ENCODE results near the gene NNMT. TPM values are rescaled to one million over a fixed set of nuclear protein-coding genes. Genes with fewer than 3 reads are reported as not detected.

Gene NNMT
- total and polyA plus RNA-seq, 2 donors from 2014 or later = 91.9 to 1,451 TPM

- peaks cover 0 to 8% (median 3%) of the 10 kb centered on the region in 3 donors for H3K4me1 ChIP-seq (ENCODE audit: control insufficient read depth in 2 of 3, insufficient read depth in 2 of 3, low read depth in 1 of 3, low read length in 3 of 3)
- no peak for TF ChIP-seq CTCF (IDR thresholded peaks at IDR 0.05; ENCODE audit: borderline replicate concordance, extremely low read depth, insufficient read depth)
- DNase-seq = no peak
- H3K27me3 ChIP-seq (ENCODE audit: control insufficient read depth, insufficient read depth, low read length) = no peaks in the 10 kb centered on the region
- H3K4me3 ChIP-seq (ENCODE audit: low read length in 3 of 3) = no peak overlapping the region
- no peaks in the 10 kb centered on the region for H3K9me3 ChIP-seq (ENCODE audit: control insufficient read depth in 2 of 3, insufficient read depth in 1 of 3, low read length in 3 of 3)
- no peak overlapping the region for H3K27ac ChIP-seq (ENCODE audit: low read depth in 2 of 2, low read length in 2 of 2)
- no peak for FAIRE-seq
- no peak overlapping the region for H3K9ac ChIP-seq (ENCODE audit: low read length in 3 of 3)
- intact Hi-C loops (cut with DNase I) = loop anchor here (10.0 kb wide), 1 partner anchor 412 kb away; no protein-coding TSS in a partner anchor
- no peaks in the 10 kb centered on the region for H3K36me3 ChIP-seq (ENCODE audit: control insufficient read depth in 2 of 3, insufficient read depth in 3 of 3, low read length in 3 of 3)
These were observed 46.8 kb downstream of the NNMT start for GRCh38 chr11:114343020-114343419.

GRCh38 chr11:114343493-114343892 is 47.3 kb downstream of the NNMT start:
- Histone ChIP-seq H3K27me3 (ENCODE audit: control insufficient read depth, insufficient read depth, low read length) (no peaks in the 10 kb centered on the region), H3K27ac (ENCODE audit: low read depth in 2 of 2, low read length in 2 of 2) (no peak overlapping the region), H3K36me3 (ENCODE audit: control insufficient read depth in 2 of 3, insufficient read depth in 3 of 3, low read length in 3 of 3) (no peaks in the 10 kb centered on the region), H3K9ac (ENCODE audit: low read length in 3 of 3) (no peak overlapping the region), H3K4me1 (ENCODE audit: control insufficient read depth in 2 of 3, insufficient read depth in 2 of 3, low read depth in 1 of 3, low read length in 3 of 3) (peaks cover 0 to 8% (median 3%) of the 10 kb centered on the region in 3 donors), H3K9me3 (ENCODE audit: control insufficient read depth in 2 of 3, insufficient read depth in 1 of 3, low read length in 3 of 3) (no peaks in the 10 kb centered on the region), H3K4me3 (ENCODE audit: low read length in 3 of 3) (no peak overlapping the region)
- DNase-seq (no peak), FAIRE-seq (no peak)
- intact Hi-C loops (cut with DNase I) = loop anchor here (10.0 kb wide), 1 partner anchor 411 kb away; no protein-coding TSS in a partner anchor
- TF ChIP-seq CTCF (IDR thresholded peaks at IDR 0.05; ENCODE audit: borderline replicate concordance, extremely low read depth, insufficient read depth) = no peak

GRCh38 chr11:114344494-114344893 is 48.3 kb downstream of the NNMT start:
- TF ChIP-seq CTCF (IDR thresholded peaks at IDR 0.05; ENCODE audit: borderline replicate concordance, extremely low read depth, insufficient read depth) = no peak
- DNase-seq (no peak), FAIRE-seq (no peak)
- intact Hi-C loops (cut with DNase I) = loop anchor here (10.0 kb wide), 1 partner anchor 410 kb away; no protein-coding TSS in a partner anchor
- no peak overlapping the region for H3K27ac ChIP-seq (ENCODE audit: low read depth in 2 of 2, low read length in 2 of 2)
- no peak overlapping the region for H3K4me3 ChIP-seq (ENCODE audit: low read length in 3 of 3)
- no peak overlapping the region for H3K9ac ChIP-seq (ENCODE audit: low read length in 3 of 3)
- H3K27me3 ChIP-seq (ENCODE audit: control insufficient read depth, insufficient read depth, low read length) = no peaks in the 10 kb centered on the region
- H3K36me3 ChIP-seq (ENCODE audit: control insufficient read depth in 2 of 3, insufficient read depth in 3 of 3, low read length in 3 of 3) = no peaks in the 10 kb centered on the region
- no peaks in the 10 kb centered on the region for H3K9me3 ChIP-seq (ENCODE audit: control insufficient read depth in 2 of 3, insufficient read depth in 1 of 3, low read length in 3 of 3)
- peaks cover 0 to 8% (median 3%) of the 10 kb centered on the region in 3 donors for H3K4me1 ChIP-seq (ENCODE audit: control insufficient read depth in 2 of 3, insufficient read depth in 2 of 3, low read depth in 1 of 3, low read length in 3 of 3)
